CD14-positive monocyte (primary cell): Measurements from ENCODE around the gene NPRL2. TPM values are rescaled to one million over a fixed set of nuclear protein-coding genes. Genes with fewer than 3 reads are reported as not detected.
A peak's percentile ranks its signal among the peaks of the same experiment; 100 is the strongest.

Experiments
- DNase-seq, 3 donors: peaks; one replicate each; pipeline ENCODE4 v3.0.0-alpha.2; 2011 to 2022
- H2AFZ ChIP-seq: 2 replicates; pipeline ENCODE4 v1.6.0; 2012; ENCODE audit warnings: mild to moderate bottlenecking, low read depth, low read length, inconsistent platforms; ENCODE audit not compliant: insufficient read depth, poor library complexity, severe bottlenecking
- H3K27ac ChIP-seq, 2 donors: 1 replicate in 1 of 2; 2 replicates in 1 of 2; pipeline ENCODE4 v1.5.1; 2012 to 2013; ENCODE audit warnings: low read length in 2 of 2, control low read depth in 1 of 2, inconsistent platforms in 1 of 2, low read depth in 1 of 2, mild to moderate bottlenecking in 1 of 2
- H3K27me3 ChIP-seq, 2 donors: one replicate each; pipeline versions ENCODE4 v1.6.0 to v1.6.1; 2011 to 2013; ENCODE audit warnings: low read length in 2 of 2; ENCODE audit not compliant: control insufficient read depth in 2 of 2, insufficient read depth in 2 of 2
- H3K36me3 ChIP-seq, 2 donors: replicated peaks in 1 of 2; 1 replicate in 1 of 2; 2 replicates in 1 of 2; pipeline versions ENCODE4 v1.5.1 to v1.6.1; 2012 to 2013; ENCODE audit warnings: low read length in 2 of 2, control low read depth in 1 of 2, inconsistent platforms in 1 of 2, mild to moderate bottlenecking in 1 of 2; ENCODE audit not compliant: insufficient read depth in 2 of 2, control insufficient read depth in 1 of 2
- H3K4me1 ChIP-seq, 2 donors: 1 replicate in 1 of 2; 2 replicates in 1 of 2; pipeline versions ENCODE4 v1.5.1 to v1.6.1; 2012 to 2013; ENCODE audit warnings: low read length in 2 of 2, control low read depth in 1 of 2, inconsistent platforms in 1 of 2, mild to moderate bottlenecking in 1 of 2, moderate library complexity in 1 of 2; ENCODE audit not compliant: insufficient read depth in 2 of 2, control insufficient read depth in 1 of 2
- H3K4me2 ChIP-seq: replicated peaks from 2 replicates; pipeline ENCODE3; 2012; ENCODE audit warnings: low read length, moderate library complexity, mild to moderate bottlenecking; ENCODE audit not compliant: poor library complexity, severe bottlenecking; ENCODE audit errors: extremely low read depth
- H3K4me3 ChIP-seq, 3 experiments: fragments of 200-600 bp in 1 of 3; sonication (generic) in 1 of 3; replicated peaks in 1 of 3; 1 replicate in 2 of 3; 2 replicates in 1 of 3; pipeline ENCODE4 v1.5.1; 2011 to 2013; ENCODE audit warnings: low read length in 3 of 3, mild to moderate bottlenecking in 3 of 3, control low read depth in 2 of 3, low read depth in 2 of 3, inconsistent platforms in 1 of 3, moderate library complexity in 1 of 3
- H3K79me2 ChIP-seq: 2 replicates; pipeline ENCODE4 v1.6.0; 2012; ENCODE audit warnings: mild to moderate bottlenecking, control low read depth, inconsistent platforms, low read length, moderate library complexity; ENCODE audit not compliant: insufficient read depth
- H3K9ac ChIP-seq: 2 replicates; pipeline ENCODE4 v1.6.0; 2017; ENCODE audit warnings: low read length, mild to moderate bottlenecking; ENCODE audit not compliant: insufficient read depth, poor library complexity, severe bottlenecking
- H3K9me3 ChIP-seq, 2 donors: replicated peaks in 1 of 2; 1 replicate in 1 of 2; 2 replicates in 1 of 2; pipeline versions ENCODE4 v1.5.1 to v1.6.1; 2012 to 2013; ENCODE audit warnings: low read length in 2 of 2, control low read depth in 1 of 2; ENCODE audit not compliant: control insufficient read depth in 1 of 2, insufficient read depth in 1 of 2
- H4K20me1 ChIP-seq: 2 replicates; pipeline ENCODE4 v1.6.0; 2012; ENCODE audit warnings: mild to moderate bottlenecking, low read length, control low read depth, moderate library complexity; ENCODE audit not compliant: insufficient read depth
- H3K27ac Mint-ChIP-seq, 7 donors: one replicate each; pipeline ENCODE4 v1.8.0; 2020; ENCODE audit warnings: mild to moderate bottlenecking in 7 of 7, mixed read lengths in 7 of 7, moderate library complexity in 6 of 7, inconsistent platforms in 2 of 7
- H3K27me3 Mint-ChIP-seq, 3 donors: one replicate each; pipeline ENCODE4 v1.8.0; 2021 to 2022; ENCODE audit warnings: low read depth in 3 of 3, mild to moderate bottlenecking in 3 of 3, mixed read lengths in 3 of 3, moderate library complexity in 3 of 3, inconsistent platforms in 1 of 3
- H3K36me3 Mint-ChIP-seq, 2 donors: one replicate each; pipeline ENCODE4 v1.8.0; 2020; ENCODE audit warnings: mixed read lengths in 2 of 2, inconsistent platforms in 1 of 2, mild to moderate bottlenecking in 1 of 2
- H3K4me1 Mint-ChIP-seq: one replicate; pipeline ENCODE4 v1.8.0; 2020; ENCODE audit warnings: mild to moderate bottlenecking, mixed read lengths
- H3K4me3 Mint-ChIP-seq, 2 donors: one replicate each; pipeline ENCODE4 v1.8.0; 2020; ENCODE audit warnings: mild to moderate bottlenecking in 2 of 2, mixed read lengths in 2 of 2, moderate library complexity in 1 of 2
- H3K9me3 Mint-ChIP-seq, 7 donors: one replicate each; pipeline ENCODE4 v1.8.0; 2020 to 2022; ENCODE audit warnings: mixed read lengths in 7 of 7, mild to moderate bottlenecking in 6 of 7, moderate library complexity in 6 of 7, inconsistent platforms in 2 of 7
- WGBS: methylation state at CpG from one replicate; pipeline ENCODE4 v1.1.5; 2013; ENCODE audit warnings: missing lambda C conversion rate; ENCODE audit not compliant: insufficient coverage; 5-methylcytosine and 5-hydroxymethylcytosine counted together
- intact Hi-C, 2 donors: fragments of 100-400 bp; cut with micrococcal nuclease; formaldehyde crosslinking; loops; one replicate each; pipeline versions ENCODE4 v1.15.0 to v1.15.1; 2023
- polyA plus RNA-seq, 3 donors: library from polyadenylated mRNA; depleted of rRNA in 1 of 3; unstranded in 2 of 3; stranded (reverse) in 1 of 3; fragments of 300-500 nt in 2 of 3; fragments of >200 nt in 1 of 3; fragmentation: Illumina TruSeq in 2 of 3; gene quantifications; 1 replicate in 2 of 3; 2 replicates in 1 of 3; pipeline ENCODE4 v1.2.3, GENCODE V29; 2012 to 2021
- TF ChIP-seq, protein P1 (sequence below): fragments of 200-600 bp; IDR thresholded peaks from one replicate; pipeline ENCODE4 v1.8.0; 2022; ENCODE audit warnings: antibody characterized with exemption, mild to moderate bottlenecking

Gene NPRL2
- polyA plus RNA-seq, 3 donors = 20.9 to 37.9 (median 23.5) TPM

DNA sequence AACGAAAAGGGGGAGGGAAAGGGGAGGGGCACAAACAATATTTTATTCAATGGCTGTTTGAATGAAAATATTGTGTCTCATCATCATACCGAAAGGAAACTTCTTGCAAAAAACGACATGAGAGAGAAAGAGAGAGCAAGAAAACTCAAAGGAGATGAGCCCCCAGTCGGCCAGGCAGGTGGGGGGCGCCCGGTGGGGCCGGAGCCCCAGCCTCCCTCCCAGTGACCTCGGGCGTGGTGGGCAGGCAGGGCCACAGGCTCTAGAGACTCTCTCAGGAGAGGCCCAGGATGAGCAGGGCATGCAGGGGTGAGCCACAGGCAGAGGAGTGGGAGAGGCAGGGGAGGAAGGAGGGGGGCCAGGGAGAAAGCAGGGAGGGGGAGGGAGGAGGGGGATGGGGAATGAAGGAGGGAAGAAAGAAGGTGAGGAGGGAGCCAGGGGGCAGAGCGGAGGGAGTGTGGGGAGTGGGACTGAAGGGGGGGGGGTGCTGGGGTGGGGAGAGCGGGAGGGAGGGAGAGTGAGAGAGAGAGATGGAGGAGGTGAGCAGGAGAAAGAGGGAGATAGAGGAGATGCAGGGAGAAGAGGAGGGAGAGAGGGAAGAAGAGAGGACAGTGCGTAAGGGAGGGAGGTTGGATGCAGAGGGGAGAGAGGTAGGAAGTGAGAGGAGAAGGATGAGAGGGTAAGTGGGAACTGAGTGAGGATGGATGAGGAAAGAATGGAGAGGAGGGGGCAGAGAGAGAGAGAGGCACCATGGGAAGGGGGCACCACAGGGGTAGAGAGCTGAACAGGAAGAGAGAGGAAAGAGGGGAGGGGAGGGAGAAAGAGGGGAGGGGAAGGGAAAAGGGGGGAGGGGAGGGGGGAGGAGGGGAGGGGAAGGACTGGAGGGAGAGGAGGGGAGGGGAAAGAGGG is 22.8 kb upstream of the NPRL2 start:
- no peak overlapping the region for H3K4me2 ChIP-seq
- Mint-ChIP-seq H3K36me3 (no peaks in the 10 kb centered on the region), H3K27ac (no peak overlapping the region), H3K27me3 (peaks cover 5 to 6% (median 5%) of the 10 kb centered on the region in 3 donors), H3K4me3 (peak overlapping the region in 1 of 2 donors; percentile 6), H3K9me3 (no peaks in the 10 kb centered on the region), H3K4me1 (no peaks in the 10 kb centered on the region)
- no peaks in the 10 kb centered on the region for H3K9me3 ChIP-seq
- DNase-seq = no peak
- WGBS = 68% methylated on average over 4 of the region's 12 CpGs
- no peak overlapping the region for H2AFZ ChIP-seq
- H4K20me1 ChIP-seq = no peaks in the 10 kb centered on the region
- no peaks in the 10 kb centered on the region for H3K27me3 ChIP-seq
- TF ChIP-seq, protein P1, sequence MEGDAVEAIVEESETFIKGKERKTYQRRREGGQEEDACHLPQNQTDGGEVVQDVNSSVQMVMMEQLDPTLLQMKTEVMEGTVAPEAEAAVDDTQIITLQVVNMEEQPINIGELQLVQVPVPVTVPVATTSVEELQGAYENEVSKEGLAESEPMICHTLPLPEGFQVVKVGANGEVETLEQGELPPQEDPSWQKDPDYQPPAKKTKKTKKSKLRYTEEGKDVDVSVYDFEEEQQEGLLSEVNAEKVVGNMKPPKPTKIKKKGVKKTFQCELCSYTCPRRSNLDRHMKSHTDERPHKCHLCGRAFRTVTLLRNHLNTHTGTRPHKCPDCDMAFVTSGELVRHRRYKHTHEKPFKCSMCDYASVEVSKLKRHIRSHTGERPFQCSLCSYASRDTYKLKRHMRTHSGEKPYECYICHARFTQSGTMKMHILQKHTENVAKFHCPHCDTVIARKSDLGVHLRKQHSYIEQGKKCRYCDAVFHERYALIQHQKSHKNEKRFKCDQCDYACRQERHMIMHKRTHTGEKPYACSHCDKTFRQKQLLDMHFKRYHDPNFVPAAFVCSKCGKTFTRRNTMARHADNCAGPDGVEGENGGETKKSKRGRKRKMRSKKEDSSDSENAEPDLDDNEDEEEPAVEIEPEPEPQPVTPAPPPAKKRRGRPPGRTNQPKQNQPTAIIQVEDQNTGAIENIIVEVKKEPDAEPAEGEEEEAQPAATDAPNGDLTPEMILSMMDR = no peak
- no peaks in the 10 kb centered on the region for H3K4me1 ChIP-seq
- H3K9ac ChIP-seq = no peak overlapping the region
- intact Hi-C loops = no loop called here
- H3K79me2 ChIP-seq = no peaks in the 10 kb centered on the region
- H3K27ac ChIP-seq = no peak overlapping the region
- no peak overlapping the region for H3K4me3 ChIP-seq
- no peaks in the 10 kb centered on the region for H3K36me3 ChIP-seq

DNA sequence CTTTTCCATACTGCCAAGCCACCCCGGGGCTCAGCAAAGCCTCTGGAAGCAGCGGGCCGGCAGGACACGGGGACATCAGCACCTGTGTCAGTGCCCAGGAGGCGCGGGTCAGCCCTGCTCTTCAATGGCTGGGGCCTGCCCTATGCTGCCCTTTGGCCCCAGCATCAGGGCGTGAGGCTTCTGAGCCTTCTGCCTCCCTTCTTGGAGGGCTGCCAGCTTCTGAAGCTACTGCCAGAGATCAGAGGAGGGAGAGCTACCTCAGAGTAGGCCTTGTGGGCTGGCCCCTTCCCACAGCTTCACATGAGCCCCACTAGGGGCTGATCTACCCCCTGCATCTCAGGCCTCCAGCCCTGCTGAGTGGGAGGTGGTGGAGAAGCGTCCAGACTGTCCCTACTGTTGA is 21.8 kb upstream of the NPRL2 start:
- TF ChIP-seq, protein P1 = no peak
- H3K9ac ChIP-seq = no peak overlapping the region
- H3K4me2 ChIP-seq = no peak overlapping the region
- H3K4me3 ChIP-seq = no peak overlapping the region
- no peaks in the 10 kb centered on the region for H3K9me3 Mint-ChIP-seq
- WGBS = 83% methylated on average over 8 of the region's 8 CpGs
- peaks cover 5 to 6% (median 5%) of the 10 kb centered on the region in 3 donors for H3K27me3 Mint-ChIP-seq
- no peak overlapping the region for H3K4me3 Mint-ChIP-seq
- no peaks in the 10 kb centered on the region for H3K27me3 ChIP-seq
- no peaks in the 10 kb centered on the region for H3K36me3 ChIP-seq
- no peaks in the 10 kb centered on the region for H4K20me1 ChIP-seq
- H3K36me3 Mint-ChIP-seq = no peaks in the 10 kb centered on the region
- H2AFZ ChIP-seq = no peak overlapping the region
- DNase-seq = no peak
- peak overlapping the region in 1 of 7 donors; percentile 42 for H3K27ac Mint-ChIP-seq
- no peaks in the 10 kb centered on the region for H3K9me3 ChIP-seq
- no peaks in the 10 kb centered on the region for H3K4me1 Mint-ChIP-seq
- intact Hi-C loops = no loop called here
- no peak overlapping the region for H3K27ac ChIP-seq
- no peaks in the 10 kb centered on the region for H3K79me2 ChIP-seq
- no peaks in the 10 kb centered on the region for H3K4me1 ChIP-seq
